K562 (cell line): ENCODE measurements around the gene PGBD1. TPM values are rescaled to one million over a fixed set of nuclear protein-coding genes. Genes with fewer than 3 reads are reported as not detected.

Source experiments
- CCNT2 ChIP-seq: IDR thresholded peaks from 2 replicates; pipeline ENCODE4 v1.6.1; 2011; ENCODE audit warnings: borderline replicate concordance, low read depth, mild to moderate bottlenecking, moderate library complexity, mixed read lengths, low read length; ENCODE audit not compliant: insufficient read length; ENCODE audit errors: extremely low read depth
- HDAC2 ChIP-seq: fragments of 450-650 bp; IDR thresholded peaks from 2 replicates; pipeline ENCODE4 v1.6.1; 2016; ENCODE audit warnings: mild to moderate bottlenecking
- HDAC3 ChIP-seq: fragments of 450-650 bp; IDR thresholded peaks from 2 replicates; pipeline ENCODE4 v1.6.1; 2018; ENCODE audit warnings: borderline replicate concordance, mild to moderate bottlenecking, moderate library complexity; ENCODE audit not compliant: partially characterized antibody
- KDM4B ChIP-seq, 2 experiments: fragments of 450-650 bp in 1 of 2; sonication (generic) in 1 of 2; IDR thresholded peaks; 2 replicates each; pipeline ENCODE4 v1.6.1; 2016 to 2017; ENCODE audit warnings: borderline replicate concordance in 2 of 2, antibody characterized with exemption in 1 of 2, low read depth in 1 of 2, mild to moderate bottlenecking in 1 of 2
- KLF13 ChIP-seq: fragments of 450-650 bp; IDR thresholded peaks from 2 replicates; pipeline ENCODE4 v1.6.1; 2016; ENCODE audit warnings: missing genetic modification characterization, low read depth, mild to moderate bottlenecking, missing compliant biosample characterization, moderate library complexity, borderline replicate concordance
- MEF2D ChIP-seq: conservative IDR thresholded peaks from 2 replicates; pipeline ENCODE4 v1.6.1; 2016; ENCODE audit warnings: low read depth, missing genetic modification characterization, missing compliant biosample characterization
- PRMT5 ChIP-seq: sonication (generic); formaldehyde crosslinking; IDR thresholded peaks from 2 replicates; pipeline ENCODE4 v1.5.0; 2020; ENCODE audit warnings: missing genetic modification reagents
- TEAD2 ChIP-seq: fragments of 450-650 bp; IDR thresholded peaks from 2 replicates; pipeline ENCODE4 v1.6.1; 2016; ENCODE audit warnings: missing genetic modification characterization, control low read depth, missing compliant biosample characterization
- TRIM24 ChIP-seq, 2 experiments: fragments of 450-650 bp; IDR thresholded peaks; 2 replicates each; pipeline ENCODE4 v1.6.1; 2016
- ZNF551 ChIP-seq: fragments of 250-450 bp; sonication (Bioruptor Pico); IDR thresholded peaks from 2 replicates; pipeline ENCODE4 v1.5.0; 2021; ENCODE audit warnings: mild to moderate bottlenecking, moderate library complexity
- ZNF77 ChIP-seq: fragments of 250-450 bp; sonication (Bioruptor Pico); IDR thresholded peaks from 2 replicates; pipeline ENCODE4 v1.5.0; 2020
- polyA plus RNA-seq, 8 experiments: library from polyadenylated mRNA; depleted of rRNA in 4 of 8; stranded (reverse) in 5 of 8; unstranded in 3 of 8; fragments of >200 nt; fragmentation: Nextera tagmentation in 2 of 8; fragmentation: Illumina TruSeq in 1 of 8; extraction: Ambion mirVana in 2 of 8; extraction: Trizol in 1 of 8; gene quantifications; 2 replicates each; pipeline versions ENCODE4 v1.2.1 to v1.2.3, GENCODE V29; 2011 to 2014; ENCODE audit warnings: inconsistent platforms in 1 of 8, missing spikeins in 1 of 8
- total RNA-seq, 7 experiments: library from RNA; depleted of rRNA in 6 of 7; stranded (reverse); fragments of >200 nt in 6 of 7; fragmentation: Illumina TruSeq in 2 of 7; extraction: Trizol in 2 of 7; gene quantifications; 2 replicates each; pipeline versions ENCODE4 v1.2.1 to v1.2.3, GENCODE V29; 2011 to 2021; ENCODE audit warnings: low replicate concordance in 1 of 7
- TF ChIP-seq, protein P1 (sequence below), 2 experiments: fragments of 450-650 bp; IDR thresholded peaks; 2 replicates each; pipeline ENCODE4 v1.6.1; 2016; ENCODE audit warnings: mild to moderate bottlenecking in 2 of 2, borderline replicate concordance in 1 of 2, low read depth in 1 of 2, moderate library complexity in 1 of 2
- TF ChIP-seq, protein P2 (sequence below): fragments of 450-650 bp; IDR thresholded peaks from 2 replicates; pipeline ENCODE4 v1.6.1; 2016; ENCODE audit warnings: missing biosample characterization, missing genetic modification characterization
- TF ChIP-seq, protein P3 (sequence below): sonication (generic); formaldehyde crosslinking; IDR thresholded peaks from 2 replicates; pipeline ENCODE4 v1.8.0; 2022; ENCODE audit warnings: mild to moderate bottlenecking, low read depth, missing genetic modification reagents
- TF ChIP-seq, protein P4 (sequence below): IDR thresholded peaks from 2 replicates; pipeline ENCODE4 v1.6.1; 2011; ENCODE audit warnings: borderline replicate concordance, low read depth, mild to moderate bottlenecking, moderate library complexity, low read length; ENCODE audit not compliant: insufficient read depth, poor library complexity, severe bottlenecking

PGBD1 gene
- total and polyA plus RNA-seq, 9 of the 15 experiments (the other 6 are each of a cell fraction or from before 2014, with no cell fraction given), result 3.3 to 9.0 (median 7.3) TPM

GRCh38 chr6:28351493-28351925 is 70.1 kb downstream of the PGBD1 start (continued):
- TF ChIP-seq, protein P1, sequence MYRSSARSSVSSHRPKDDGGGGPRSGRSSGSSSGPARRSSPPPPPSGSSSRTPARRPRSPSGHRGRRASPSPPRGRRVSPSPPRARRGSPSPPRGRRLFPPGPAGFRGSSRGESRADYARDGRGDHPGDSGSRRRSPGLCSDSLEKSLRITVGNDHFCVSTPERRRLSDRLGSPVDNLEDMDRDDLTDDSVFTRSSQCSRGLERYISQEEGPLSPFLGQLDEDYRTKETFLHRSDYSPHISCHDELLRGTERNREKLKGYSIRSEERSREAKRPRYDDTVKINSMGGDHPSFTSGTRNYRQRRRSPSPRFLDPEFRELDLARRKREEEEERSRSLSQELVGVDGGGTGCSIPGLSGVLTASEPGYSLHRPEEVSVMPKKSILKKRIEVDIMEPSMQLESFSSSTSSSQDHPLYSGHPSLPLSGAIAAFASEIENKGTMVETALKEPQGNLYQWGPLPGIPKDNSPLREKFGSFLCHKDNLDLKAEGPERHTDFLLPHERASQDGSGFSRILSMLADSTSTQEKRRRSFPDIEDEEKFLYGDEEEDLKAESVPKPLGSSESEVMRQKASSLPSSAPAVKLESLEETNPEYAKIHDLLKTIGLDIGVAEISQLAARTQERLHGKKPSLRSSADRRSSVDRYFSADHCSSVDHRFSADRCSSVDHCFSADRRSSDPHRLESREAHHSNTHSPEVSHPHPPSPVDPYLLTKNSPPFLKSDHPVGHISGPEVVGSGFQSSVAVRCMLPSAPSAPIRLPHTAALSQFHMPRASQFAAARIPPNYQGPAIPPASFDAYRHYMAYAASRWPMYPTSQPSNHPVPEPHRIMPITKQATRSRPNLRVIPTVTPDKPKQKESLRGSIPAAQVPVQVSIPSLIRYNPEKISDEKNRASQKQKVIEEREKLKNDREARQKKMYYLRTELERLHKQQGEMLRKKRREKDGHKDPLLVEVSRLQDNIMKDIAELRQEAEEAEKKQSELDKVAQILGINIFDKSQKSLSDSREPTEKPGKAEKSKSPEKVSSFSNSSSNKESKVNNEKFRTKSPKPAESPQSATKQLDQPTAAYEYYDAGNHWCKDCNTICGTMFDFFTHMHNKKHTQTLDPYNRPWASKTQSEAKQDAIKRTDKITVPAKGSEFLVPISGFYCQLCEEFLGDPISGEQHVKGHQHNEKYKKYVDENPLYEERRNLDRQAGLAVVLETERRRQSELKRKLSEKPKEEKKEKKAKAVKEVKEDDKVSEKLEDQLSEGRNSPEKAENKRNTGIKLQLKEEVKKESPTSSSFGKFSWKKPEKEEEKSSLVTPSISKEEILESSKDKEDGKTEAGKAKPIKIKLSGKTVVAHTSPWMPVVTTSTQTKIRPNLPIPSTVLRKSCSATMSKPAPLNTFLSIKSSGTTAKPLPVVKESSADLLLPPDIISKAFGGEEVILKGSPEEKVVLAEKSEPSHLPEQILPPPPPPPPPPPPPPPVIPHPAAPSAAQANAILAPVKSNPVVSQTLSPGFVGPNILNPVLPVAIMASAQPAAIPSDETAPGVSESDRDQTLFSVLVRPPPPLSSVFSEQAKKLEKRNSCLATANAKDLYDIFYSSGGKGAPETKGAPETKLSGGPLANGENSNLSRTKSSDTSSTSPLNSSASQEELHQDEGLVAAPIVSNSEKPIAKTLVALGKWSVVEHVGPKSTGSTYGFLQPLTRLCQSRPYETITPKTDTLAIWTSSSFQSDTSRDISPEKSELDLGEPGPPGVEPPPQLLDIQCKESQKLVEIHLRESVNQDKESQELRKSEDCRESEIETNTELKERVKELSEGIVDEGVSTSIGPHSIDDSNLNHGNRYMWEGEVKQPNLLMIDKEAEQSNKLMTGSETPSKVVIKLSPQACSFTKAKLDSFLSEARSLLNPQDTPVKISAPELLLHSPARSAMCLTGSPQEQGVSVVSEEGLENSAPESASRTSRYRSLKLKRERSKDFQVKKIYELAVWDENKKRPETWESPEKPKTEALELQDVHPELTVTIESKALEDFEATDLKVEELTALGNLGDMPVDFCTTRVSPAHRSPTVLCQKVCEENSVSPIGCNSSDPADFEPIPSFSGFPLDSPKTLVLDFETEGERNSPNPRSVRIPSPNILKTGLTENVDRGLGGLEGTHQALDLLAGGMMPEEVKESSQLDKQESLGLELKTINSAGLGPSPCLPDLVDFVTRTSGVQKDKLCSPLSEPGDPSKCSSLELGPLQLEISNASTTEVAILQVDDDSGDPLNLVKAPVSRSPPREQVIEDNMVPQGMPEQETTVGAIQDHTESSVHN (IDR thresholded peaks at IDR 0.05; ENCODE audit: borderline replicate concordance in 1 of 2, low read depth in 1 of 2), result 0 out of 4 replicates have a peak, but pooled peaks of 1 of the 2 experiments have one; percentile 36
- no peak for TF ChIP-seq PRMT5
- TF ChIP-seq MEF2D (tag), result no peak
- no peak for TF ChIP-seq ZNF551 (CRISPR knock-in tag)
- TF ChIP-seq KDM4B (IDR thresholded peaks at IDR 0.05; ENCODE audit: borderline replicate concordance in 2 of 2, low read depth in 1 of 2), result no peak
- no peak for TF ChIP-seq ZNF77 (CRISPR knock-in tag)
- TF ChIP-seq TEAD2, result no peak
- TF ChIP-seq HDAC3, result peak; percentile 28
- TF ChIP-seq TRIM24 (IDR thresholded peaks at IDR 0.05), result peak; percentile 50 to 66; a peak in 3 of 4 replicates
- TF ChIP-seq, protein P2, sequence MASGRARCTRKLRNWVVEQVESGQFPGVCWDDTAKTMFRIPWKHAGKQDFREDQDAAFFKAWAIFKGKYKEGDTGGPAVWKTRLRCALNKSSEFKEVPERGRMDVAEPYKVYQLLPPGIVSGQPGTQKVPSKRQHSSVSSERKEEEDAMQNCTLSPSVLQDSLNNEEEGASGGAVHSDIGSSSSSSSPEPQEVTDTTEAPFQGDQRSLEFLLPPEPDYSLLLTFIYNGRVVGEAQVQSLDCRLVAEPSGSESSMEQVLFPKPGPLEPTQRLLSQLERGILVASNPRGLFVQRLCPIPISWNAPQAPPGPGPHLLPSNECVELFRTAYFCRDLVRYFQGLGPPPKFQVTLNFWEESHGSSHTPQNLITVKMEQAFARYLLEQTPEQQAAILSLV (tag), result no peak
- TF ChIP-seq, protein P3, sequence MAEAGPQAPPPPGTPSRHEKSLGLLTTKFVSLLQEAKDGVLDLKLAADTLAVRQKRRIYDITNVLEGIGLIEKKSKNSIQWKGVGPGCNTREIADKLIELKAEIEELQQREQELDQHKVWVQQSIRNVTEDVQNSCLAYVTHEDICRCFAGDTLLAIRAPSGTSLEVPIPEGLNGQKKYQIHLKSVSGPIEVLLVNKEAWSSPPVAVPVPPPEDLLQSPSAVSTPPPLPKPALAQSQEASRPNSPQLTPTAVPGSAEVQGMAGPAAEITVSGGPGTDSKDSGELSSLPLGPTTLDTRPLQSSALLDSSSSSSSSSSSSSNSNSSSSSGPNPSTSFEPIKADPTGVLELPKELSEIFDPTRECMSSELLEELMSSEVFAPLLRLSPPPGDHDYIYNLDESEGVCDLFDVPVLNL, result no peak
- TF ChIP-seq KLF13, result no peak
- peak; percentile 69 for TF ChIP-seq HDAC2
- TF ChIP-seq, protein P4, sequence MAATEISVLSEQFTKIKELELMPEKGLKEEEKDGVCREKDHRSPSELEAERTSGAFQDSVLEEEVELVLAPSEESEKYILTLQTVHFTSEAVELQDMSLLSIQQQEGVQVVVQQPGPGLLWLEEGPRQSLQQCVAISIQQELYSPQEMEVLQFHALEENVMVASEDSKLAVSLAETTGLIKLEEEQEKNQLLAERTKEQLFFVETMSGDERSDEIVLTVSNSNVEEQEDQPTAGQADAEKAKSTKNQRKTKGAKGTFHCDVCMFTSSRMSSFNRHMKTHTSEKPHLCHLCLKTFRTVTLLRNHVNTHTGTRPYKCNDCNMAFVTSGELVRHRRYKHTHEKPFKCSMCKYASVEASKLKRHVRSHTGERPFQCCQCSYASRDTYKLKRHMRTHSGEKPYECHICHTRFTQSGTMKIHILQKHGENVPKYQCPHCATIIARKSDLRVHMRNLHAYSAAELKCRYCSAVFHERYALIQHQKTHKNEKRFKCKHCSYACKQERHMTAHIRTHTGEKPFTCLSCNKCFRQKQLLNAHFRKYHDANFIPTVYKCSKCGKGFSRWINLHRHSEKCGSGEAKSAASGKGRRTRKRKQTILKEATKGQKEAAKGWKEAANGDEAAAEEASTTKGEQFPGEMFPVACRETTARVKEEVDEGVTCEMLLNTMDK, result no peak
- no peak for TF ChIP-seq CCNT2
